Stimulated activated naive B cell treated with anti-CD40 and anti-IgM and Interleukin-4, amounts not matched to agents 10 μg/mL and 1 μg/mL and 100 μg/mL, for 72 hours (primary cell): ENCODE measurements around the gene P4HB.

Experiments used
- ATAC-seq, 2 donors: fragments of 150-1000 bp; cut with Tn5 transposase; replicated peaks; 2 replicates each; pipeline ENCODE4 v1.10.0; 2021; ENCODE audit warnings: moderate library complexity in 1 of 2
- DNase-seq: peaks from one replicate; pipeline ENCODE4 v3.0.0; 2021
- H3K27ac Mint-ChIP-seq: one replicate; pipeline ENCODE4 v1.8.0; 2022; ENCODE audit warnings: mild to moderate bottlenecking, mixed read lengths
- H3K27me3 Mint-ChIP-seq, 2 donors: one replicate each; pipeline ENCODE4 v1.8.0; 2022; ENCODE audit warnings: mixed read lengths in 2 of 2
- H3K36me3 Mint-ChIP-seq, 2 donors: one replicate each; pipeline ENCODE4 v1.8.0; 2022; ENCODE audit warnings: mixed read lengths in 2 of 2, mild to moderate bottlenecking in 1 of 2
- H3K4me1 Mint-ChIP-seq, 2 donors: one replicate each; pipeline ENCODE4 v1.8.0; 2022; ENCODE audit warnings: mixed read lengths in 2 of 2, mild to moderate bottlenecking in 1 of 2
- H3K4me3 Mint-ChIP-seq, 2 donors: one replicate each; pipeline ENCODE4 v1.8.0; 2022; ENCODE audit warnings: mild to moderate bottlenecking in 2 of 2, mixed read lengths in 2 of 2, moderate library complexity in 1 of 2
- H3K9me3 Mint-ChIP-seq, 2 donors: one replicate each; pipeline ENCODE4 v1.8.0; 2022; ENCODE audit warnings: mixed read lengths in 2 of 2, mild to moderate bottlenecking in 1 of 2

Gene P4HB

GRCh38 chr17:81902023-81902652 lies 41.8 kb upstream of the P4HB start, which contains the start of gene NPB:
TSS of gene NPB (plus strand) at chr17:81902238. CDS start at chr17:81902278, 40 bp downstream.
- Mint-ChIP-seq H3K36me3 (peaks cover 32 to 45% of the 10 kb centered on the region in 2 donors), H3K4me1 (peaks cover 0 to 6% of the 10 kb centered on the region in 2 donors), H3K27me3 (peaks cover 8 to 16% of the 10 kb centered on the region in 2 donors), H3K9me3 (no peaks in the 10 kb centered on the region), H3K4me3 (peak within 1 kb of the TSS; percentile 8 to 22), H3K27ac (no peak within 1 kb of the TSS)
- ATAC-seq (peak; percentile 63 to 66), DNase-seq (no peak)

- DNase-seq (no peak), ATAC-seq (peak; percentile 15 to 33)
- peaks cover 8 to 16% of the 10 kb centered on the region in 2 donors for H3K27me3 Mint-ChIP-seq
- no peak overlapping the region for H3K27ac Mint-ChIP-seq
- H3K9me3 Mint-ChIP-seq = no peaks in the 10 kb centered on the region
- H3K4me1 Mint-ChIP-seq = peaks cover 0 to 6% of the 10 kb centered on the region in 2 donors
- H3K36me3 Mint-ChIP-seq = peaks cover 31 to 43% of the 10 kb centered on the region in 2 donors
- H3K4me3 Mint-ChIP-seq = peak overlapping the region in 1 of 2 donors; percentile 22
Observed at GRCh38 chr17:81901167-81902022, 41.1 kb upstream of the P4HB start.

- peaks cover 0 to 6% of the 10 kb centered on the region in 2 donors for H3K4me1 Mint-ChIP-seq
- DNase-seq (no peak), ATAC-seq (no peak)
- no peak overlapping the region for H3K27ac Mint-ChIP-seq
- H3K9me3 Mint-ChIP-seq = no peaks in the 10 kb centered on the region
- peaks cover 8 to 16% of the 10 kb centered on the region in 2 donors for H3K27me3 Mint-ChIP-seq
- peaks cover 37 to 51% of the 10 kb centered on the region in 2 donors for H3K36me3 Mint-ChIP-seq
- H3K4me3 Mint-ChIP-seq = no peak overlapping the region
Observed at GRCh38 chr17:81900181-81900820, 40.0 kb upstream of the P4HB start.

GRCh38 chr17:81899514-81900166 lies 39.3 kb upstream of the P4HB start:
- DNase-seq = no peak
- Mint-ChIP-seq H3K4me1 (peaks cover 0 to 6% of the 10 kb centered on the region in 2 donors), H3K27me3 (peaks cover 8 to 16% of the 10 kb centered on the region in 2 donors), H3K4me3 (no peak overlapping the region), H3K36me3 (peaks cover 40 to 51% of the 10 kb centered on the region in 2 donors), H3K9me3 (no peaks in the 10 kb centered on the region), H3K27ac (peak overlapping the region; percentile 37)
- no peak for ATAC-seq

- DNase-seq (no peak), ATAC-seq (no peak)
- H3K4me1 Mint-ChIP-seq = peaks cover under 1 to 6% of the 10 kb centered on the region in 2 donors
- peaks cover 8 to 16% of the 10 kb centered on the region in 2 donors for H3K27me3 Mint-ChIP-seq
- no peak overlapping the region for H3K4me3 Mint-ChIP-seq
- no peaks in the 10 kb centered on the region for H3K9me3 Mint-ChIP-seq
- H3K36me3 Mint-ChIP-seq = peaks cover 37 to 45% of the 10 kb centered on the region in 2 donors
- H3K27ac Mint-ChIP-seq = no peak overlapping the region
Observed at GRCh38 chr17:81898885-81899284, 38.5 kb upstream of the P4HB start.

- DNase-seq = no peak
- H3K36me3 Mint-ChIP-seq = peaks cover 33 to 42% of the 10 kb centered on the region in 2 donors
- ATAC-seq = no peak
- no peak overlapping the region for H3K4me3 Mint-ChIP-seq
- no peak overlapping the region for H3K27ac Mint-ChIP-seq
- peaks cover 8 to 16% of the 10 kb centered on the region in 2 donors for H3K27me3 Mint-ChIP-seq
- H3K4me1 Mint-ChIP-seq = peaks cover 6% of the 10 kb centered on the region in 2 donors
- no peaks in the 10 kb centered on the region for H3K9me3 Mint-ChIP-seq
Observed at GRCh38 chr17:81898029-81898866, 37.9 kb upstream of the P4HB start.

- ATAC-seq (no peak), DNase-seq (no peak)
- Mint-ChIP-seq H3K27me3 (peaks cover 0 to 4% of the 10 kb centered on the region in 2 donors), H3K27ac (no peak overlapping the region), H3K9me3 (no peaks in the 10 kb centered on the region), H3K4me3 (no peak overlapping the region), H3K36me3 (peaks cover 27 to 42% of the 10 kb centered on the region in 2 donors), H3K4me1 (peaks cover 0 to 7% of the 10 kb centered on the region in 2 donors)
Observed at GRCh38 chr17:81895400-81895799, 35.1 kb upstream of the P4HB start.

- H3K9me3 Mint-ChIP-seq = no peaks in the 10 kb centered on the region
- DNase-seq (no peak), ATAC-seq (peak; percentile 12 to 13)
- H3K36me3 Mint-ChIP-seq = peaks cover 38 to 43% of the 10 kb centered on the region in 2 donors
- H3K4me1 Mint-ChIP-seq = peaks cover 15 to 33% of the 10 kb centered on the region in 2 donors
- H3K27ac Mint-ChIP-seq = peak overlapping the region; percentile 98
- peak overlapping the region; percentile 95 to 98 for H3K4me3 Mint-ChIP-seq
- H3K27me3 Mint-ChIP-seq = no peaks in the 10 kb centered on the region
Observed at GRCh38 chr17:81891303-81891552, 30.9 kb upstream of the P4HB start.

- H3K9me3 Mint-ChIP-seq = no peaks in the 10 kb centered on the region
- ATAC-seq (peak; percentile 8 to 23), DNase-seq (no peak)
- H3K36me3 Mint-ChIP-seq = peaks cover 40 to 44% of the 10 kb centered on the region in 2 donors
- H3K4me1 Mint-ChIP-seq = peaks cover 17 to 37% of the 10 kb centered on the region in 2 donors
- H3K27me3 Mint-ChIP-seq = no peaks in the 10 kb centered on the region
- H3K4me3 Mint-ChIP-seq = peak overlapping the region; percentile 95 to 98
- peak overlapping the region; percentile 94 for H3K27ac Mint-ChIP-seq
Observed at GRCh38 chr17:81890447-81891302, 30.3 kb upstream of the P4HB start.

GRCh38 chr17:81889602-81890001 lies 29.3 kb upstream of the P4HB start:
- H3K4me3 Mint-ChIP-seq = peak overlapping the region; percentile 95 to 98

GRCh38 chr17:81888988-81889595 lies 28.8 kb upstream of the P4HB start:
- peaks cover 21 to 41% of the 10 kb centered on the region in 2 donors for H3K4me1 Mint-ChIP-seq
- no peaks in the 10 kb centered on the region for H3K9me3 Mint-ChIP-seq
- H3K27me3 Mint-ChIP-seq = no peaks in the 10 kb centered on the region
- DNase-seq (no peak), ATAC-seq (no peak)
- H3K4me3 Mint-ChIP-seq = peak overlapping the region; percentile 72 to 98
- peak overlapping the region; percentile 80 for H3K27ac Mint-ChIP-seq
- H3K36me3 Mint-ChIP-seq = peaks cover 45 to 47% of the 10 kb centered on the region in 2 donors

More at GRCh38 chr17:81889602-81890001, 29.3 kb upstream of the P4HB start:
- Mint-ChIP-seq H3K36me3 (peaks cover 42% of the 10 kb centered on the region in 2 donors), H3K4me1 (peaks cover 20 to 41% of the 10 kb centered on the region in 2 donors), H3K9me3 (no peaks in the 10 kb centered on the region), H3K27me3 (no peaks in the 10 kb centered on the region), H3K27ac (peak overlapping the region; percentile 47)
- DNase-seq (no peak), ATAC-seq (no peak)
